ENCODE measurements around the gene CRYBG3.

DNA sequence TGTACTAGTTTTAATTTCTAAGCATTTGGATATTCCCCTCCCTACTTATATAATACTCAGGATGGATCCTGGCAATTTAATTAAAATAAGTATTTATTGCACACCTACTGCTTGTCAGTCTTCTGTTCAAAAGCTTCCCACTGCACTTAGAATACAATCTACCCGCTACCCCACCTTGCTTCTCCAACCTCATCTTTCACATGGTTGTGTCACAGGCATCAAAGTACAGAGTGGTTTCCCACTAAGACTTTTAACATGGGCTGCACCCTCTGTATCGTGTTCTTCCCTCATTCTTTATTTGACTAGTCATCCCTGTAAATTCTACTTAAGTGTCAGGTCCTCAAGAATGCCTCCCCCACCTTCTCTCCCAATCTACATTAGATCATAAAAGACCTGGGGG is 115.4 kb downstream of the CRYBG3 start:
- TF ChIP-seq, protein P1, sequence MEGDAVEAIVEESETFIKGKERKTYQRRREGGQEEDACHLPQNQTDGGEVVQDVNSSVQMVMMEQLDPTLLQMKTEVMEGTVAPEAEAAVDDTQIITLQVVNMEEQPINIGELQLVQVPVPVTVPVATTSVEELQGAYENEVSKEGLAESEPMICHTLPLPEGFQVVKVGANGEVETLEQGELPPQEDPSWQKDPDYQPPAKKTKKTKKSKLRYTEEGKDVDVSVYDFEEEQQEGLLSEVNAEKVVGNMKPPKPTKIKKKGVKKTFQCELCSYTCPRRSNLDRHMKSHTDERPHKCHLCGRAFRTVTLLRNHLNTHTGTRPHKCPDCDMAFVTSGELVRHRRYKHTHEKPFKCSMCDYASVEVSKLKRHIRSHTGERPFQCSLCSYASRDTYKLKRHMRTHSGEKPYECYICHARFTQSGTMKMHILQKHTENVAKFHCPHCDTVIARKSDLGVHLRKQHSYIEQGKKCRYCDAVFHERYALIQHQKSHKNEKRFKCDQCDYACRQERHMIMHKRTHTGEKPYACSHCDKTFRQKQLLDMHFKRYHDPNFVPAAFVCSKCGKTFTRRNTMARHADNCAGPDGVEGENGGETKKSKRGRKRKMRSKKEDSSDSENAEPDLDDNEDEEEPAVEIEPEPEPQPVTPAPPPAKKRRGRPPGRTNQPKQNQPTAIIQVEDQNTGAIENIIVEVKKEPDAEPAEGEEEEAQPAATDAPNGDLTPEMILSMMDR (IDR thresholded peaks at IDR 0.05), result no peak
- TF ChIP-seq EP300 (IDR thresholded peaks at IDR 0.05), result no peak

Data from ovary (tissue), 3 donors.